H9 (cell line): Measurements from ENCODE around the gene FAF1. TPM values are rescaled to one million over a fixed set of nuclear protein-coding genes. Genes with fewer than 3 reads are reported as not detected.

ENCODE experiments used
- DNase-seq: peaks from one replicate; pipeline ENCODE4 v3.0.0-alpha.2; 2017
- H2AFZ ChIP-seq: one replicate; pipeline ENCODE4 v1.6.1; 2013; ENCODE audit warnings: mild to moderate bottlenecking, low read length, control low read depth, moderate library complexity
- H2AK5ac ChIP-seq: 2 replicates; pipeline ENCODE4 v1.6.1; 2013; ENCODE audit warnings: low read length, control low read depth, mixed read lengths; ENCODE audit not compliant: insufficient read length
- H2BK120ac ChIP-seq: one replicate; pipeline ENCODE4 v1.6.1; 2013; ENCODE audit warnings: low read depth, mild to moderate bottlenecking, low read length, control low read depth, inconsistent platforms; ENCODE audit not compliant: poor library complexity, severe bottlenecking
- H2BK12ac ChIP-seq: 2 replicates; pipeline ENCODE4 v1.6.1; 2013; ENCODE audit warnings: low read length, control low read depth, mixed read lengths, low read depth; ENCODE audit not compliant: insufficient read length
- H2BK15ac ChIP-seq: 2 replicates; pipeline ENCODE4 v1.6.1; 2013; ENCODE audit warnings: low read depth, low read length, control low read depth
- H2BK20ac ChIP-seq: one replicate; pipeline ENCODE4 v1.6.1; 2013; ENCODE audit warnings: low read depth, mild to moderate bottlenecking, low read length, control low read depth, inconsistent platforms; ENCODE audit not compliant: poor library complexity, severe bottlenecking
- H2BK5ac ChIP-seq: 2 replicates; pipeline ENCODE4 v1.6.1; 2013; ENCODE audit warnings: low read length, control low read depth, mixed read lengths; ENCODE audit not compliant: insufficient read length
- H3K14ac ChIP-seq: 2 replicates; pipeline ENCODE4 v1.6.1; 2013; ENCODE audit warnings: low read length, control low read depth; ENCODE audit not compliant: insufficient read depth
- H3K18ac ChIP-seq: 2 replicates; pipeline ENCODE4 v1.6.1; 2013; ENCODE audit warnings: low read depth, mild to moderate bottlenecking, mixed read lengths, low read length, control low read depth; ENCODE audit not compliant: insufficient read length
- H3K23ac ChIP-seq: 2 replicates; pipeline ENCODE4 v1.6.1; 2013; ENCODE audit warnings: low read length, control low read depth, mixed read lengths, low read depth; ENCODE audit not compliant: insufficient read length
- H3K23me2 ChIP-seq: 2 replicates; pipeline ENCODE4 v1.6.1; 2013; ENCODE audit warnings: low read depth, mild to moderate bottlenecking, mixed read lengths, low read length, control low read depth; ENCODE audit not compliant: insufficient read length, poor library complexity, severe bottlenecking
- H3K27ac ChIP-seq: 2 replicates; pipeline ENCODE4 v1.5.1; 2013; ENCODE audit warnings: low read length, control low read depth, mixed read lengths, low read depth; ENCODE audit not compliant: insufficient read length
- H3K27me3 ChIP-seq: 2 replicates; pipeline ENCODE4 v1.6.1; 2013; ENCODE audit warnings: low read length, control low read depth, inconsistent platforms; ENCODE audit not compliant: insufficient read depth
- H3K4ac ChIP-seq: 2 replicates; pipeline ENCODE4 v1.6.1; 2013; ENCODE audit warnings: low read depth, mild to moderate bottlenecking, control low read depth, inconsistent platforms, low read length, moderate library complexity
- H3K4me1 ChIP-seq: 2 replicates; pipeline ENCODE4 v1.6.1; 2013; ENCODE audit warnings: low read length, control low read depth, inconsistent platforms; ENCODE audit not compliant: insufficient read depth
- H3K4me2 ChIP-seq: 2 replicates; pipeline ENCODE4 v1.6.1; 2013; ENCODE audit warnings: low read length, control low read depth, mixed read lengths; ENCODE audit not compliant: insufficient read length, insufficient read depth
- H3K56ac ChIP-seq: 2 replicates; pipeline ENCODE4 v1.6.1; 2013; ENCODE audit warnings: low read depth, mild to moderate bottlenecking, mixed read lengths, low read length, control low read depth; ENCODE audit not compliant: insufficient read length
- H3K79me1 ChIP-seq: 2 replicates; pipeline ENCODE4 v1.6.1; 2013; ENCODE audit warnings: low read depth, mild to moderate bottlenecking, moderate library complexity, low read length, control low read depth, inconsistent platforms; ENCODE audit not compliant: insufficient read depth, poor library complexity, severe bottlenecking
- H3K79me2 ChIP-seq: 2 replicates; pipeline ENCODE4 v1.6.1; 2013; ENCODE audit warnings: low read length, control low read depth, inconsistent platforms; ENCODE audit not compliant: insufficient read depth
- H3K9ac ChIP-seq: 2 replicates; pipeline ENCODE4 v1.6.1; 2013; ENCODE audit warnings: low read length, control low read depth, mixed read lengths; ENCODE audit not compliant: insufficient read length; ENCODE audit errors: extremely low read depth
- H3K9me3 ChIP-seq: one replicate; pipeline ENCODE4 v1.6.1; 2013; ENCODE audit warnings: low read depth, low read length, inconsistent platforms; ENCODE audit not compliant: control insufficient read depth
- H3T11ph ChIP-seq: one replicate; pipeline ENCODE4 v1.6.1; 2013; ENCODE audit warnings: mild to moderate bottlenecking, low read length, control low read depth, inconsistent platforms
- H4K20me1 ChIP-seq: one replicate; pipeline ENCODE4 v1.6.1; 2013; ENCODE audit not compliant: control insufficient read depth, insufficient read length, insufficient read depth
- H4K5ac ChIP-seq: 2 replicates; pipeline ENCODE4 v1.6.1; 2013; ENCODE audit warnings: low read depth, mild to moderate bottlenecking, mixed read lengths, low read length, control low read depth; ENCODE audit not compliant: insufficient read length
- H4K8ac ChIP-seq: replicated peaks from 2 replicates; pipeline ENCODE4 v1.6.1; 2013; ENCODE audit warnings: low read length, control low read depth, mixed read lengths, low read depth; ENCODE audit not compliant: insufficient read length
- H4K91ac ChIP-seq: 2 replicates; pipeline ENCODE4 v1.6.1; 2013; ENCODE audit warnings: low read depth, mild to moderate bottlenecking, moderate library complexity, mixed read lengths, low read length, control low read depth; ENCODE audit not compliant: insufficient read length
- H3K27ac Mint-ChIP-seq, 3 experiments: 2 replicates in 2 of 3; 3 replicates in 1 of 3; pipeline ENCODE4 v1.8.0; 2020 to 2021; ENCODE audit warnings: mixed read lengths in 3 of 3, mild to moderate bottlenecking in 1 of 3, moderate library complexity in 1 of 3
- H3K27me3 Mint-ChIP-seq: 2 replicates; pipeline ENCODE4 v1.8.0; 2021; ENCODE audit warnings: low read depth, mild to moderate bottlenecking, moderate library complexity, mixed read lengths
- H3K36me3 Mint-ChIP-seq, 3 experiments: 2 replicates in 2 of 3; 3 replicates in 1 of 3; pipeline ENCODE4 v1.8.0; 2020 to 2021; ENCODE audit warnings: low read depth in 3 of 3, mixed read lengths in 3 of 3; ENCODE audit not compliant: insufficient read depth in 1 of 3
- H3K4me1 Mint-ChIP-seq, 2 experiments: 2 replicates each; pipeline ENCODE4 v1.8.0; 2020; ENCODE audit warnings: mixed read lengths in 2 of 2
- H3K4me3 Mint-ChIP-seq, 2 experiments: 2 replicates in 1 of 2; 3 replicates in 1 of 2; pipeline ENCODE4 v1.8.0; 2020 to 2021; ENCODE audit warnings: mild to moderate bottlenecking in 2 of 2, mixed read lengths in 2 of 2, moderate library complexity in 1 of 2
- H3K9me3 Mint-ChIP-seq, 2 experiments: 2 replicates in 1 of 2; 3 replicates in 1 of 2; pipeline ENCODE4 v1.8.0; 2020; ENCODE audit warnings: mild to moderate bottlenecking in 2 of 2, mixed read lengths in 2 of 2, moderate library complexity in 1 of 2
- CTCF ChIP-seq: fragments of 200-600 bp; sonication (generic); conservative IDR thresholded peaks from 3 replicates; pipeline ENCODE4 v1.8.0; 2021; ENCODE audit warnings: antibody characterized with exemption, mild to moderate bottlenecking
- WGBS: extraction: QIAGEN DNeasy Blood & Tissue Kit; methylation state at CpG from one replicate; pipeline ENCODE4 v1.1.7; 2013; ENCODE audit warnings: missing lambda C conversion rate, low lambda C conversion rate, mixed read lengths; ENCODE audit not compliant: insufficient read length; ENCODE audit errors: extremely low coverage; 5-methylcytosine and 5-hydroxymethylcytosine counted together
- total RNA-seq: library from RNA; stranded (reverse); gene quantifications from 2 replicates; pipeline ENCODE4 v1.2.1, GENCODE V29; 2021

FAF1 gene
- total RNA-seq, 1 experiment from 2014 or later = 60.8 TPM

- H3K18ac ChIP-seq = no peak overlapping the region
- no peaks in the 10 kb centered on the region for H3K79me1 ChIP-seq
- no peak overlapping the region for H2BK20ac ChIP-seq
- DNase-seq = no peak
- no peak overlapping the region for H3K9ac ChIP-seq
- no peak overlapping the region for H2BK15ac ChIP-seq
- no peak for TF ChIP-seq CTCF
- no peaks in the 10 kb centered on the region for H4K20me1 ChIP-seq
- H3K14ac ChIP-seq = no peak overlapping the region
- H4K5ac ChIP-seq = no peak overlapping the region
- no peak overlapping the region for H3K56ac ChIP-seq
- no peak overlapping the region for H3K27ac Mint-ChIP-seq
- H3K4me1 ChIP-seq = no peaks in the 10 kb centered on the region; the same call in 1 of the 2 replicates
- no CpG with 5 or more reads among the region's 3 CpGs for WGBS
- H3K27ac ChIP-seq = no peak overlapping the region
- no peak overlapping the region for H2BK120ac ChIP-seq
- H2AFZ ChIP-seq = no peak overlapping the region
- no peak overlapping the region for H3K4ac ChIP-seq
- H3K4me2 ChIP-seq = no peak overlapping the region
- H3K23me2 ChIP-seq = no peaks in the 10 kb centered on the region
- H3K23ac ChIP-seq = no peak overlapping the region
- peaks cover 0 to 4% of the 10 kb centered on the region in 2 experiments; a peak in 3 of 5 replicates for H3K9me3 Mint-ChIP-seq
- H3K79me2 ChIP-seq = no peaks in the 10 kb centered on the region
- peaks cover 12 to 13% of the 10 kb centered on the region in 2 experiments for H3K4me1 Mint-ChIP-seq
- no peak overlapping the region for H2AK5ac ChIP-seq
- H3K27me3 Mint-ChIP-seq = no peaks in the 10 kb centered on the region
- H2BK12ac ChIP-seq = no peak overlapping the region
- H4K8ac ChIP-seq = no peak overlapping the region
- H3T11ph ChIP-seq = no peak overlapping the region
- peaks cover 5 to 10% (median 5%) of the 10 kb centered on the region in 3 experiments; a peak in 5 of 7 replicates for H3K36me3 Mint-ChIP-seq
- H3K4me3 Mint-ChIP-seq = no peak overlapping the region
- H2BK5ac ChIP-seq = no peak overlapping the region
- no peak overlapping the region for H4K91ac ChIP-seq
- no peaks in the 10 kb centered on the region for H3K9me3 ChIP-seq
- H3K27me3 ChIP-seq = no peaks in the 10 kb centered on the region
Observed at GRCh38 chr1:50527249-50527986, 432.6 kb downstream of the FAF1 start.
